Body of pancreas (tissue), 4 donors: ENCODE measurements around the gene POU2F2. TPM values are rescaled to one million over a fixed set of nuclear protein-coding genes. Genes with fewer than 3 reads are reported as not detected.
A peak's percentile ranks its signal among the peaks of the same experiment; 100 is the strongest.

ENCODE experiments used
- ATAC-seq: fragments of 150-250 bp; one replicate; pipeline ENCODE4 v1.9.1; 2016
- DNase-seq, 4 donors: peaks; one replicate each; pipeline ENCODE4 v3.0.0-alpha.2; 2019
- H3K27ac ChIP-seq, 4 donors: fragments of 200-600 bp; sonication (generic); 1 replicate in 3 of 4; 2 replicates in 1 of 4; pipeline versions ENCODE4 v1.5.1 to v1.6.1; 2016 to 2019; ENCODE audit warnings: mild to moderate bottlenecking in 1 of 4, mixed read lengths in 1 of 4, moderate library complexity in 1 of 4
- H3K27me3 ChIP-seq, 2 donors: fragments of 200-600 bp; sonication (generic); one replicate each; pipeline ENCODE4 v1.6.0; 2016; ENCODE audit warnings: mild to moderate bottlenecking in 1 of 2
- H3K36me3 ChIP-seq, 2 donors: fragments of 200-600 bp; sonication (generic); replicated peaks in 1 of 2; 2 replicates each; pipeline ENCODE4 v1.5.1; 2016; ENCODE audit warnings: low read depth in 2 of 2; ENCODE audit not compliant: insufficient read depth in 1 of 2
- H3K4me1 ChIP-seq: fragments of 200-600 bp; sonication (generic); one replicate; pipeline ENCODE4 v1.6.0; 2016
- H3K4me3 ChIP-seq, 2 donors: fragments of 200-600 bp; sonication (generic); 1 replicate in 1 of 2; 2 replicates in 1 of 2; pipeline ENCODE4 v1.5.1; 2016 to 2019
- H3K9me3 ChIP-seq, 3 donors: fragments of 200-600 bp; sonication (generic); 1 replicate in 2 of 3; 2 replicates in 1 of 3; pipeline ENCODE4 v1.5.1; 2016
- CTCF ChIP-seq, 7 experiments: fragments of 450-650 bp in 4 of 7; fragments of 200-600 bp in 3 of 7; sonication (generic) in 3 of 7; IDR thresholded peaks; one replicate each; pipeline ENCODE4 v1.5.1; 2016 to 2019; ENCODE audit warnings: antibody characterized with exemption in 7 of 7
- POLR2A ChIP-seq, 3 donors: fragments of 450-650 bp; IDR thresholded peaks; one replicate each; pipeline ENCODE4 v1.6.1; 2016; ENCODE audit warnings: antibody characterized with exemption in 3 of 3, mild to moderate bottlenecking in 2 of 3
- WGBS, 2 donors: methylation state at CpG; one replicate each; pipeline ENCODE4 v1.1.5; 2017; 5-methylcytosine and 5-hydroxymethylcytosine counted together
- intact Hi-C: fragments of 100-400 bp; cut with DNase I; formaldehyde crosslinking; loops from one replicate; pipeline ENCODE4 v1.15.1; 2023
- total RNA-seq, 2 donors: library from RNA; depleted of rRNA; stranded (reverse); fragments of >200 nt; gene quantifications; one replicate each; pipeline ENCODE4 v1.1.0, GENCODE V29; 2016

The POU2F2 gene
- total RNA-seq, 2 donors from 2014 or later: under 0.01 to 1.6 TPM

GRCh38 chr19:42151782-42152684 lies 19.8 kb upstream of the POU2F2 start:
- intact Hi-C loops: no loop called here
- Histone ChIP-seq H3K36me3 (no peaks in the 10 kb centered on the region), H3K4me3 (no peak overlapping the region), H3K27me3 (no peaks in the 10 kb centered on the region), H3K9me3 (no peaks in the 10 kb centered on the region), H3K4me1 (peaks cover 43% of the 10 kb centered on the region), H3K27ac (peak overlapping the region in 2 of 4 donors; percentile 42 to 48)
- DNase-seq: peak in 3 of 4 donors; percentile 15 to 36 (median 31)
- 30 to 39% methylated on average over 20 of the region's 20 CpGs for WGBS, 2 donors
- ATAC-seq: no peak
- TF ChIP-seq POLR2A (IDR thresholded peaks at IDR 0.05) (no peak), CTCF (IDR thresholded peaks at IDR 0.05) (no peak)

GRCh38 chr19:42150911-42151361 lies 18.7 kb upstream of the POU2F2 start:
- Histone ChIP-seq H3K4me1 (peaks cover 43% of the 10 kb centered on the region), H3K27ac (peak overlapping the region in 3 of 4 donors; percentile 7 to 48 (median 17)), H3K36me3 (no peaks in the 10 kb centered on the region), H3K9me3 (no peaks in the 10 kb centered on the region), H3K4me3 (no peak overlapping the region), H3K27me3 (no peaks in the 10 kb centered on the region)
- TF ChIP-seq CTCF (IDR thresholded peaks at IDR 0.05) (no peak), POLR2A (IDR thresholded peaks at IDR 0.05) (no peak)
- 0 to 32% methylated on average over 4 to 9 of the region's 9 CpGs for WGBS, 2 donors
- intact Hi-C loops: no loop called here
- ATAC-seq (no peak), DNase-seq (no peak)

GRCh38 chr19:42150364-42150763 lies 18.1 kb upstream of the POU2F2 start:
- WGBS, 2 donors: 8 to 11% methylated on average over 16 to 17 of the region's 17 CpGs
- no peak for TF ChIP-seq POLR2A (IDR thresholded peaks at IDR 0.05)
- TF ChIP-seq CTCF (IDR thresholded peaks at IDR 0.05): no peak
- H3K36me3 ChIP-seq: no peaks in the 10 kb centered on the region
- no peaks in the 10 kb centered on the region for H3K27me3 ChIP-seq
- peak; percentile 60 to 70 (median 66) for DNase-seq
- no peaks in the 10 kb centered on the region for H3K9me3 ChIP-seq
- no peak overlapping the region for H3K4me3 ChIP-seq
- intact Hi-C loops: no loop called here
- H3K27ac ChIP-seq: peak overlapping the region in 1 of 4 donors; percentile 17
- peak; percentile 85 for ATAC-seq
- peaks cover 43% of the 10 kb centered on the region for H3K4me1 ChIP-seq

- intact Hi-C loops: no loop called here
- Histone ChIP-seq H3K9me3 (no peaks in the 10 kb centered on the region), H3K4me1 (peaks cover 43% of the 10 kb centered on the region), H3K27ac (no peak overlapping the region), H3K36me3 (no peaks in the 10 kb centered on the region), H3K4me3 (no peak overlapping the region), H3K27me3 (no peaks in the 10 kb centered on the region)
- ATAC-seq: no peak
- TF ChIP-seq CTCF (IDR thresholded peaks at IDR 0.05): no peak
- no peak for TF ChIP-seq POLR2A (IDR thresholded peaks at IDR 0.05)
- 46 to 51% methylated on average over 3 to 5 of the region's 5 CpGs for WGBS, 2 donors
- no peak for DNase-seq
Observed at GRCh38 chr19:42149447-42150202, 17.4 kb upstream of the POU2F2 start.
